DMS153 treated with DMSO at 0.1 percent for 48 hours (cell line): ENCODE data around the gene YIF1A.

Source experiments
- DNase-seq: peaks from one replicate; lab custom pipeline; 2025; ENCODE audit not compliant: unreplicated experiment; lab: John Stamatoyannopoulos, UW

The YIF1A gene

DNA sequence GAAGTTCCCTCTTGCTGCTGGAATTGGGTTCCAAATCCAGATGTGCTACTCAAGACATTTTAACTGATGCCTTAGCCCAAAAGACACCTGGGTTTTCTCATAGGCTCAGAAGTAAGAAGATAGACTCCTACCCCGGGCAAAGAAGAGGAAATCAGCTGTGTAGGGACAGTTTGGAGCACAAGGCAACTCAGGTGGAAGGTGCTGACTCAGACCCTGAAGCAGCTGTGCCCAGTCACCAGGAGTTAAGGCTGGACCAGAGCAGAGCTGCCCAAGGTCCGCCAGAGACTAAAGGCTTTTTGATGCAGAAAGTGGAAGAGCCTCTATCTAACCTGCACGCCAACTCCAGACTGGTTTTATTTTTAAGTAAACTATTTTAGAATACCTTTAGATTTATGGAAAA, 41.1 kb downstream of the YIF1A start:
- DNase-seq, result no peak

DNA sequence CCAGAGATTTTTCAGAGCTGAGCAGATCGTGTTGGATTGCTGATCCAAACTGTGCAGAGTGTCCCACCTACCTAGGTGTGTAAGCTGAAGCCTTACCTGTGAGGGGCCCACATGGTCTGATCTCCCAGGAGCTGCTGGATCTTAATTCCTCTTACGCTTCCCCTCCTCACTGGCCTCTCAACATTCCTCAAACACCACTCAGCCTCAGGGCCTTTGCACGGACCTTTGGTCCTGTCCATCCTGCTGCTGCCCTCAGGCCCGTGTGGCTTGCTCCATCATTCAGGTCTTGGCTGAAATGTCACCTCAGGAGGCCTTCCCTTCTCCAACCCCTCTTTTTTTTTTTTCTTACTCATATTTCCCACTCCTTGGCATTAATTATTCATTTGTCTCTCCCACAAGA, 41.6 kb downstream of the YIF1A start:
- DNase-seq, result no peak

DNA sequence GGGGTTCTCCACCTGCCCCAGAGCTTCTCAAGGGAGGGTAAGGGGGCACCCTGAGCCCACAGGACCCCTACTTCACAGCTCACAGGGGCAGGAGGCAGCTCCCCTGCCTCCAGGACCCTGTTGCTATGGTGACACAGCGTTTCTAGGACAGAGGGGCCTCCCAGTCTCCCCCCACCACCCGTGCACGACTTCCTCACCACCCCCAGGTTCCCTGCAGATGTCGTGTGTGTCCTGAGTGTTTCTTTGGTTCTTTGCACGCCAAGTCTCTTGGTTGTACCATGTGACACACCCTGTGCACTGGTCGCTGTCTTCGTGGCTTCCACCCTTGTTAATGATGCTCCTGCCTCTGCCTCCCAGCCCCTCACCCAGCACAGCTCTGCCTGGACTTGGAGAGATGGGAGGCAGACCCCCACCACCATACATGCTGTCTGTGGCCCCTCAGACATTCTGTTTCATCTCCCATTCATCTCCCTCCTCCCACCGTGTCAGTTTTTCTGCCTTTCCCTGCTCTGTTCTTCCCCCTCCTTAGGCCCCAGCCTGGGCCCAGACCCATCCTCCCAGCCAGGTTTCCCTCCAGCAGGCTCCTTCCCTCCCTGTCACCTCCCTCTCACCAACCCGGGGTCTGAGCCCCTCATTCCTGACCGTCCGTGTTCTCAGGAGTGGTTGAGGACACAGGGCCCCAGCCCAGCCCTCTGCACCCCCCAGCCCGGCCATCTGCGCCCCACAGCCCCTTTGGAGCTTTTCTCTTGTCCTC, 45.0 kb downstream of the YIF1A start:
- no peak for DNase-seq

DNA sequence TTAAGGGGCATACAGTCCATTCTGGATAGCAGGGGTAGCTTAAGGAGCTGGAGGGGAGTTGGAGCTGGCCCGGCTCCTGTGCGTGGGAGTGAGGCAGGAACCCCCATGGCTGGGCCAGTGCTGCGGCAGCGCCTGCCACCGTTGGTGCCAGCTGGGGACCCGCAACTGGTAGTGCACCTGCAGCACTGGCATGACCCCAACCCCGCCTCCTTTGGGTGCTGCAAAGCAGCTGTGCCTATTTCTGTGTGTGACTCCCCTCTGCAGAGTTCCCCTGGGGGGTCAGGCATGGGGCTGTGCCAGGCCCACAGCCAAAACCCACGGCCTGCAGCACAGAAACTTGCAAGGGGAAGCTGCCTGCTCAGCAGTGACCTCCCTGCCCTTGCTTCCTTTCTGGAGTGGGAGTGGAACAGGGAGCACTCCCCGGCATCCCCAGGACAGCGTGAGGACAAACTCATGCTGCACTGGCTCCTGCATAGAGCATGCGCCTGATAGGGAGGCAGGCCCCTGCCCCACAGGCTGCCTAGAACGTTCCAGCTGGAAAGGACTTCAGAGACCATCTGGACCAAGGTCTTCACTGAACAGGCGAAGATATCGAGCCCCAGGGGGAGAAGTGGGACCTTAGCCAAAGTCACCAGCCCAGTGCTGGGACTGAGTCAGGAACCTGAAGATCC, 46.7 kb downstream of the YIF1A start:
- no peak for DNase-seq

DNA sequence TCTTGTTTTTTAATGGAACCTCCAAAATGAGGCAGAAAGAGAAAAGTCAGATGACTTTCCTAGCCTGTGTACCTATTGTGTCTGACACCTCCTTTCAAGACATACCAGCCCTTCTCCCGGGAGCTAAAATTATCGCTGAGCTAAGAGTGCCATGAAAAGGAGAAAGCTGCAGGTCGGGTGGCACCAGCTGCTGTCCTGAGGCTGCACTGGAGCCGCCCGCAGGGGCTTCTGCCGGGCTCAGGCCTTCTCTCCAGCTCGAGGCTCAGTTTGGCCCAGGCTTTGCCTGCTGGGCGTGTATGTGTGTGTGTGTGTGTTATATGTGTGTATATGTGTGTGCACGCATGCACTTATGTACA, 48.2 kb downstream of the YIF1A start:
- DNase-seq, result no peak

GRCh38 chr11:66239998-66240780, 48.8 kb downstream of the YIF1A start:
- no peak for DNase-seq

DNA sequence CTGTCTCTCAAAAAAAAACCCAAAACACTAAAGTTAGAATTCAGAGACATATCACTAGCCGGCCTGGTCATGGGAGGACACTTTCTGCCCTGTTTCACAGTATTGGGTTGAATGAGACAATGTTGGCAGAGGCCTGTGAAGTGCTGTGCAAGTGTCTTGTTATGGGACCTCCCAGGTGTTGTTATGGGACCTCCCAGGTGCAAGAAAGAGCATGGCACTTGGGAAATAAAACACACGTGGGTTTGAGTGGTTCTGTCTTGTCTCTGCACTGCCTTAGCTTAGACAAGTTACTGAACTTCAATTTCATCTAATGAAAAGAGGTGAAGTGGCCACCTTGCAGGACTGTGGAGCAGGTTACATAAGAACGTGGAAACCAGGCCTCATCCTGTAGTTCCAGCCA, 49.4 kb downstream of the YIF1A start:
- no peak for DNase-seq

DNA sequence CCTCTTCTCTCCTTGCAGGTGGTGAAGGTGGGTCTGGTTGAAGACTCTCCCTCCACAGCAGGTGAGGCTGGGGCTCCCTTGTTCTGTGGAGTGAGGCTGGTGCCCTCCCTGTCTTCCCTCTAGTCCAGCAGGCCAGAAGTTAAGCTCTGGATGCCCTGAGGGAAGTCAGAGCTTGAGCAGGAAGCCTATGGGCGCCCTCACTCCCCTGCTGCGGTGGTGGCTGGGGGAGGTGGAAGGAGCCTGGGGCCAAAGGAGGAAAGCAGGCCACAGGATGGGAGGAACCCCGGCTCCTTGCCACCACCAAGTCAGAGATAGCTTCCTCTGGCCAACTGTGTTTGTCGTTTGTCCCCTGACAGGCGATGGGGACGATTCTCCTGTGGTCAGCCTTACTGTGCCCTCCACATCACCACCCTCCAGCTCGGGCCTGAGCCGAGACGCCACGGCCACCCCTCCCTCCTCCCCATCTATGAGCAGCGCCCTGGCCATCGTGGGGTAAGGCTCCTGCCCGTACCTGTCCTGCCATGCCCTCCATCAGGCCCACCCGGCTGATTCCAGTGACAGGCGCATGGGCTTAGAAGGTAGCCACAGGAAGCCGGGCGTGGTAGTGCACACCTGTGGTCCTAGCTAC, 50.0 kb downstream of the YIF1A start:
- DNase-seq, result no peak

DNA sequence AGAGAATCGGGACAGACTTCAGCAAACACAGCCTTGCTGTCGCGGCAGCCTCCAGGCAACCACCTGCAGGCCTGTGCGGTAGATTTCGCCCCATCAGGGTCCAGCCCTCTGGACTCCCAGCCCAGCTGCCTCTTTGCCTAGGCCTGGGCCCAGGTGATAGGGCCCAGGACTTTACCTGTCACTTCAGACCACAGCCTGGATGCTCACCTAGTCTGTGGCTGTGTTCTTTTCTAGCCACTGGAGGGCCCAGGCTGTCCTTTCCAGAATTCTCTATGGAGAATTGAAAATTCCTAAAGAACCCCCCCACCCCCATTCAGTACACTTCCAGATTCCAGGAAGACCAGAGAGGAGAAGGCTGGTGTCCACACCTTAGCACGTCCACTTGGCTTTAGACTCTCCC, 51.1 kb downstream of the YIF1A start:
- DNase-seq, result no peak

- no peak for DNase-seq
Measured at GRCh38 chr11:66235141-66235540, 53.8 kb downstream of the YIF1A start.
